ENCODE data around the gene ZDHHC3. TPM values are rescaled to one million over a fixed set of nuclear protein-coding genes. Genes with fewer than 3 reads are reported as not detected.

The ZDHHC3 gene
- total RNA-seq, 1 experiment from 2014 or later = 58.0 TPM

DNA sequence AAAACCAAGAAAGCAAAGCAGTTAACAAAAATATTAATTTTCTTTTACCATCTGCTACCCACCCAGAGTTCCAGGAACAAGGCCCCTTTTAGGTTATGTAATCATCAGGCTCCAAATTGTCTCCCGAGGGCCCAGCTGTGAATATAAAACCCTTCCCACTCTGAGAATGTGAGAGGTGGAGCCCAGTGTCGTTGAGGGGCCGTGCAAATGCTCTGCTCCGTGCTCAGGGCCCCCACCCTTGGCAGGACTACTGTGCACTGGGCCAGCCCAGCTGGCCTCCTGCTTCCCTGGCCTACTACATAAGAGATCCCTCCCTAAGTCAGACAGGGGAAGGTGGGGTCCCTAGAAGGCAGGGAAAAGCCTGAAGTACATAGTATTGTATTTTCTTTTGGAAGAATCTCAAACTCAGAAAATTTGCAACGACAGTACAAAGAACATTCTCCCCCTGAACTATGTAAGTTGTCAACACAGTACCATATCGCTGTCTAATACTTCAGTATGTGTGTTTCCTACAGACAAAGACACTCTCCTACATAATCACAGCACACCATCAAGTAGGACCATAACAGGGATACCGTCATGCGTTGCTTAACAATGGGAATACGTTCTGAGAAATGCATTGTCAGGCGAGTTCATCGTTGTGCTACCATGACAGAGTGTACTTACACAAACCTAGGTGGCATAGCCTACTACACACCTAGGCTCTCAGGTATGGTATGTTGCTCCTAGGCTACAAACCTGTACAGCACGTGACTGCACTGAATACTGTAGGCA, 45.7 kb upstream of the ZDHHC3 start (continued):
- TF ChIP-seq, protein P1, sequence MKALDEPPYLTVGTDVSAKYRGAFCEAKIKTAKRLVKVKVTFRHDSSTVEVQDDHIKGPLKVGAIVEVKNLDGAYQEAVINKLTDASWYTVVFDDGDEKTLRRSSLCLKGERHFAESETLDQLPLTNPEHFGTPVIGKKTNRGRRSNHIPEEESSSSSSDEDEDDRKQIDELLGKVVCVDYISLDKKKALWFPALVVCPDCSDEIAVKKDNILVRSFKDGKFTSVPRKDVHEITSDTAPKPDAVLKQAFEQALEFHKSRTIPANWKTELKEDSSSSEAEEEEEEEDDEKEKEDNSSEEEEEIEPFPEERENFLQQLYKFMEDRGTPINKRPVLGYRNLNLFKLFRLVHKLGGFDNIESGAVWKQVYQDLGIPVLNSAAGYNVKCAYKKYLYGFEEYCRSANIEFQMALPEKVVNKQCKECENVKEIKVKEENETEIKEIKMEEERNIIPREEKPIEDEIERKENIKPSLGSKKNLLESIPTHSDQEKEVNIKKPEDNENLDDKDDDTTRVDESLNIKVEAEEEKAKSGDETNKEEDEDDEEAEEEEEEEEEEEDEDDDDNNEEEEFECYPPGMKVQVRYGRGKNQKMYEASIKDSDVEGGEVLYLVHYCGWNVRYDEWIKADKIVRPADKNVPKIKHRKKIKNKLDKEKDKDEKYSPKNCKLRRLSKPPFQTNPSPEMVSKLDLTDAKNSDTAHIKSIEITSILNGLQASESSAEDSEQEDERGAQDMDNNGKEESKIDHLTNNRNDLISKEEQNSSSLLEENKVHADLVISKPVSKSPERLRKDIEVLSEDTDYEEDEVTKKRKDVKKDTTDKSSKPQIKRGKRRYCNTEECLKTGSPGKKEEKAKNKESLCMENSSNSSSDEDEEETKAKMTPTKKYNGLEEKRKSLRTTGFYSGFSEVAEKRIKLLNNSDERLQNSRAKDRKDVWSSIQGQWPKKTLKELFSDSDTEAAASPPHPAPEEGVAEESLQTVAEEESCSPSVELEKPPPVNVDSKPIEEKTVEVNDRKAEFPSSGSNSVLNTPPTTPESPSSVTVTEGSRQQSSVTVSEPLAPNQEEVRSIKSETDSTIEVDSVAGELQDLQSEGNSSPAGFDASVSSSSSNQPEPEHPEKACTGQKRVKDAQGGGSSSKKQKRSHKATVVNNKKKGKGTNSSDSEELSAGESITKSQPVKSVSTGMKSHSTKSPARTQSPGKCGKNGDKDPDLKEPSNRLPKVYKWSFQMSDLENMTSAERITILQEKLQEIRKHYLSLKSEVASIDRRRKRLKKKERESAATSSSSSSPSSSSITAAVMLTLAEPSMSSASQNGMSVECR (CRISPR knock-in tag; IDR thresholded peaks at IDR 0.05; ENCODE audit: borderline replicate concordance) = no peak

DNA sequence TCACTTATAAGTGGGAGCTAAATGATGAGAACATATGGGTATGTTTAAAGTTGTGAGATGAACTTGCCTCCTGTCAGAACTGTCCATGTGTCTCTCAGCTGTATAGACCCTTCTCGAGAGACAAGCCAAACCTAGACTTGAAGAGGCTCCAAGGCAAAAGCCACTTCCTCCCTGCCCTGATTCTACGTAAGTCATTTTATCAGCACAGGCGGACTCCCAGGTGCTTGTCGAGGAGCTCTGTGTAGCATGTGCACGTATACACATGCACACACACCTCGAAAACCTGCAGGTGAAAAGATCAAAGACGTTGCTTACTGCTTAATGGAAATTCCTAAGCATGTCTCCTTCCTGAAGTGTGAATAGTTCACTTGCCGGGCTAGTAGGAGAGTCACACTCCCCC, 44.6 kb upstream of the ZDHHC3 start:
- ATAC-seq = no peak
- TF ChIP-seq TP53 (CRISPR knock-in tag; IDR thresholded peaks at IDR 0.05) (no peak), STAT6 (CRISPR knock-in tag; conservative IDR thresholded peaks at IDR 0.05; ENCODE audit: low read depth) (no peak)
- Mint-ChIP-seq H3K27me3 (ENCODE audit: low read depth) (peaks cover 8% of the 10 kb centered on the region), H3K4me3 (no peak overlapping the region), H3K4me1 (peaks cover 6% of the 10 kb centered on the region), H3K36me3 (peaks cover 3% of the 10 kb centered on the region; the same call in 1 of the 2 replicates), H3K27ac (no peak overlapping the region), H3K9me3 (no peaks in the 10 kb centered on the region)
- CTCF ChIA-PET = no interaction called here
- POLR2A ChIA-PET = no interaction called here
- DNase-seq (ENCODE audit: low spot score) = no peak

- ChIA-PET POLR2A (no interaction called here), CTCF (interaction anchor here (2.1 kb wide), 1 partner anchor 25 kb away, joined by 9 read pairs; no protein-coding TSS in a partner anchor)
- no peak overlapping the region for H3K27ac Mint-ChIP-seq
- DNase-seq (ENCODE audit: low spot score) (no peak), ATAC-seq (no peak)
- H3K27me3 Mint-ChIP-seq (ENCODE audit: low read depth) = no peaks in the 10 kb centered on the region
- H3K9me3 Mint-ChIP-seq = no peaks in the 10 kb centered on the region
- H3K4me3 Mint-ChIP-seq = no peak overlapping the region
- peaks cover 13% of the 10 kb centered on the region for H3K36me3 Mint-ChIP-seq
- peaks cover 6% of the 10 kb centered on the region for H3K4me1 Mint-ChIP-seq
- TF ChIP-seq GRHL2 (CRISPR knock-in tag; IDR thresholded peaks at IDR 0.05; ENCODE audit: insufficient replicate concordance, severe bottlenecking) (no peak), ESRRA (CRISPR knock-in tag; IDR thresholded peaks at IDR 0.05; ENCODE audit: borderline replicate concordance) (no peak), NFYB (CRISPR knock-in tag; conservative IDR thresholded peaks at IDR 0.05; ENCODE audit: low read depth) (no peak), FOXJ3 (CRISPR knock-in tag; IDR thresholded peaks at IDR 0.05; ENCODE audit: borderline replicate concordance) (no peak), IRF1 (CRISPR knock-in tag; IDR thresholded peaks at IDR 0.05) (no peak), CTCF (IDR thresholded peaks at IDR 0.05) (no peak), AFF4 (CRISPR knock-in tag; IDR thresholded peaks at IDR 0.05; ENCODE audit: borderline replicate concordance) (no peak), SMAD4 (CRISPR knock-in tag; IDR thresholded peaks at IDR 0.05) (no peak)
- TF ChIP-seq, protein P2, sequence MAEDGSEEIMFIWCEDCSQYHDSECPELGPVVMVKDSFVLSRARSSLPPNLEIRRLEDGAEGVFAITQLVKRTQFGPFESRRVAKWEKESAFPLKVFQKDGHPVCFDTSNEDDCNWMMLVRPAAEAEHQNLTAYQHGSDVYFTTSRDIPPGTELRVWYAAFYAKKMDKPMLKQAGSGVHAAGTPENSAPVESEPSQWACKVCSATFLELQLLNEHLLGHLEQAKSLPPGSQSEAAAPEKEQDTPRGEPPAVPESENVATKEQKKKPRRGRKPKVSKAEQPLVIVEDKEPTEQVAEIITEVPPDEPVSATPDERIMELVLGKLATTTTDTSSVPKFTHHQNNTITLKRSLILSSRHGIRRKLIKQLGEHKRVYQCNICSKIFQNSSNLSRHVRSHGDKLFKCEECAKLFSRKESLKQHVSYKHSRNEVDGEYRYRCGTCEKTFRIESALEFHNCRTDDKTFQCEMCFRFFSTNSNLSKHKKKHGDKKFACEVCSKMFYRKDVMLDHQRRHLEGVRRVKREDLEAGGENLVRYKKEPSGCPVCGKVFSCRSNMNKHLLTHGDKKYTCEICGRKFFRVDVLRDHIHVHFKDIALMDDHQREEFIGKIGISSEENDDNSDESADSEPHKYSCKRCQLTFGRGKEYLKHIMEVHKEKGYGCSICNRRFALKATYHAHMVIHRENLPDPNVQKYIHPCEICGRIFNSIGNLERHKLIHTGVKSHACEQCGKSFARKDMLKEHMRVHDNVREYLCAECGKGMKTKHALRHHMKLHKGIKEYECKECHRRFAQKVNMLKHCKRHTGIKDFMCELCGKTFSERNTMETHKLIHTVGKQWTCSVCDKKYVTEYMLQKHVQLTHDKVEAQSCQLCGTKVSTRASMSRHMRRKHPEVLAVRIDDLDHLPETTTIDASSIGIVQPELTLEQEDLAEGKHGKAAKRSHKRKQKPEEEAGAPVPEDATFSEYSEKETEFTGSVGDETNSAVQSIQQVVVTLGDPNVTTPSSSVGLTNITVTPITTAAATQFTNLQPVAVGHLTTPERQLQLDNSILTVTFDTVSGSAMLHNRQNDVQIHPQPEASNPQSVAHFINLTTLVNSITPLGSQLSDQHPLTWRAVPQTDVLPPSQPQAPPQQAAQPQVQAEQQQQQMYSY (CRISPR knock-in tag; IDR thresholded peaks at IDR 0.05) = no peak
- TF ChIP-seq, protein P3, sequence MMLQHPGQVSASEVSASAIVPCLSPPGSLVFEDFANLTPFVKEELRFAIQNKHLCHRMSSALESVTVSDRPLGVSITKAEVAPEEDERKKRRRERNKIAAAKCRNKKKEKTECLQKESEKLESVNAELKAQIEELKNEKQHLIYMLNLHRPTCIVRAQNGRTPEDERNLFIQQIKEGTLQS (CRISPR knock-in tag; conservative IDR thresholded peaks at IDR 0.05) = no peak
These were observed 41.8 kb upstream of the ZDHHC3 start for GRCh38 chr3:45017821-45018220.
